ENCODE measurements around the gene PLD5.
"Not testable (repeated sequence)": the region's sequence is repeated elsewhere in the genome, so short reads cannot be mapped to it uniquely, and the experiment has no call there.

The PLD5 gene

GRCh38 chr1:242412921-242413320 is 111.6 kb downstream of the PLD5 start:
- DNase-seq, result no peak

- DNase-seq, result no peak
Observed at GRCh38 chr1:242411901-242412300, 112.6 kb downstream of the PLD5 start.

GRCh38 chr1:242405947-242406346 is 118.5 kb downstream of the PLD5 start:
- DNase-seq, result no peak

- DNase-seq, result no peak
Observed at GRCh38 chr1:242404296-242404695, 120.2 kb downstream of the PLD5 start.

- no peak for DNase-seq
Observed at GRCh38 chr1:242402956-242403355, 121.5 kb downstream of the PLD5 start.

GRCh38 chr1:242401937-242402336 is 122.6 kb downstream of the PLD5 start:
- DNase-seq, result no peak

- no peak for DNase-seq
Observed at GRCh38 chr1:242398351-242398750, 126.1 kb downstream of the PLD5 start.

GRCh38 chr1:242391896-242392295 is 132.6 kb downstream of the PLD5 start:
- no peak for DNase-seq

GRCh38 chr1:242376121-242376520 is 148.4 kb downstream of the PLD5 start:
- not testable (repeated sequence) for DNase-seq

- DNase-seq, result not testable (repeated sequence)
Observed at GRCh38 chr1:242350446-242350845, 174.1 kb downstream of the PLD5 start.

GRCh38 chr1:242349636-242350035 is 174.9 kb downstream of the PLD5 start:
- no peak for DNase-seq

GRCh38 chr1:242330865-242331264 is 193.6 kb downstream of the PLD5 start:
- DNase-seq, result not testable (repeated sequence)

- DNase-seq, result not testable (repeated sequence)
Observed at GRCh38 chr1:242327381-242327780, 197.1 kb downstream of the PLD5 start.

GRCh38 chr1:242321981-242322380 is 202.5 kb downstream of the PLD5 start:
- DNase-seq, result not testable (repeated sequence)

GRCh38 chr1:242318140-242318539 is 206.4 kb downstream of the PLD5 start:
- no peak for DNase-seq

GRCh38 chr1:242314865-242315264 is 209.6 kb downstream of the PLD5 start:
- not testable (repeated sequence) for DNase-seq

GRCh38 chr1:242314085-242314649 is 210.3 kb downstream of the PLD5 start:
- not testable (repeated sequence) for DNase-seq

- not testable (repeated sequence) for DNase-seq
Observed at GRCh38 chr1:242308681-242309080, 215.8 kb downstream of the PLD5 start.

- not testable (repeated sequence) for DNase-seq
Observed at GRCh38 chr1:242293781-242294180, 230.7 kb downstream of the PLD5 start.

GRCh38 chr1:242288067-242288466 is 236.4 kb downstream of the PLD5 start:
- DNase-seq, result not testable (repeated sequence)

GRCh38 chr1:242282758-242283485 is 241.6 kb downstream of the PLD5 start:
- DNase-seq, result not testable (repeated sequence)

- DNase-seq, result not testable (repeated sequence)
Observed at GRCh38 chr1:242278406-242278805, 246.1 kb downstream of the PLD5 start.

GRCh38 chr1:242276769-242277168 is 247.7 kb downstream of the PLD5 start:
- not testable (repeated sequence) for DNase-seq

- DNase-seq, result not testable (repeated sequence)
Observed at GRCh38 chr1:242267004-242267403, 257.5 kb downstream of the PLD5 start.

- DNase-seq, result not testable (repeated sequence)
Observed at GRCh38 chr1:242264419-242264818, 260.1 kb downstream of the PLD5 start.
